Posterior cingulate gyrus (tissue), 11 donors: ENCODE measurements around the gene SUGP2.
"Not testable (repeated sequence)": the region's sequence is repeated elsewhere in the genome, so short reads cannot be mapped to it uniquely, and the experiment has no call there.

Experiments
- DNase-seq, 10 donors: peaks; one replicate each; pipeline versions ENCODE4 v3.0.0 to v3.0.0-alpha.2; 2020 to 2021; ENCODE audit warnings: mixed read lengths in 3 of 10
- intact Hi-C: fragments of 100-400 bp; cut with DNase I; formaldehyde crosslinking; loops from one replicate; pipeline ENCODE4 v1.15.1; 2023

Gene SUGP2

GRCh38 chr19:18967358-18968146 is 65.8 kb downstream of the SUGP2 start:
- intact Hi-C loops = no loop called here
- DNase-seq = peak in 1 of 10 donors; percentile 36

GRCh38 chr19:18966307-18966706 is 67.0 kb downstream of the SUGP2 start:
- intact Hi-C loops = no loop called here
- no peak for DNase-seq

- intact Hi-C loops = no loop called here
- DNase-seq = no peak
Measured at GRCh38 chr19:18964121-18964520, 69.2 kb downstream of the SUGP2 start.

- no peak for DNase-seq
- intact Hi-C loops = no loop called here
Measured at GRCh38 chr19:18961767-18962620, 71.3 kb downstream of the SUGP2 start.

- intact Hi-C loops = no loop called here
- no peak for DNase-seq
Measured at GRCh38 chr19:18960370-18960769, 72.9 kb downstream of the SUGP2 start.

- no peak for DNase-seq
- intact Hi-C loops = no loop called here
Measured at GRCh38 chr19:18955042-18955441, 78.3 kb downstream of the SUGP2 start.

- DNase-seq = no peak
- intact Hi-C loops = no loop called here
Measured at GRCh38 chr19:18954094-18954493, 79.2 kb downstream of the SUGP2 start.

- intact Hi-C loops, DNase-seq: not testable (repeated sequence)
Measured at GRCh38 chr19:18952364-18953003, 80.8 kb downstream of the SUGP2 start.

- intact Hi-C loops = no loop called here
Measured at GRCh38 chr19:18951721-18952281, 81.5 kb downstream of the SUGP2 start.

GRCh38 chr19:18949858-18950257 is 83.5 kb downstream of the SUGP2 start:
- intact Hi-C loops = no loop called here
- no peak for DNase-seq

More at GRCh38 chr19:18951721-18952281, 81.5 kb downstream of the SUGP2 start:
- no peak for DNase-seq

- no peak for DNase-seq
- intact Hi-C loops = no loop called here
Measured at GRCh38 chr19:18948976-18949356, 84.4 kb downstream of the SUGP2 start.

GRCh38 chr19:18948075-18948975 is 85.0 kb downstream of the SUGP2 start:
- intact Hi-C loops = no loop called here
- peak in 9 of 10 donors; percentile 21 to 91 (median 44) for DNase-seq

GRCh38 chr19:18946918-18947317 is 86.4 kb downstream of the SUGP2 start:
- intact Hi-C loops = no loop called here
- no peak for DNase-seq

- intact Hi-C loops = no loop called here
- no peak for DNase-seq
Measured at GRCh38 chr19:18946335-18946734, 87.0 kb downstream of the SUGP2 start.

- intact Hi-C loops = no loop called here
- no peak for DNase-seq
Measured at GRCh38 chr19:18945297-18945696, 88.0 kb downstream of the SUGP2 start.

- intact Hi-C loops = loop anchor here (5.0 kb wide), 1 partner anchor 44 kb away; no protein-coding TSS in a partner anchor
- no peak for DNase-seq
Measured at GRCh38 chr19:18943465-18943864, 89.9 kb downstream of the SUGP2 start.

- intact Hi-C loops = loop anchor here (5.0 kb wide), 1 partner anchor 45 kb away; no protein-coding TSS in a partner anchor
- DNase-seq = no peak
Measured at GRCh38 chr19:18942692-18943091, 90.6 kb downstream of the SUGP2 start.

GRCh38 chr19:18941628-18942354 is 91.5 kb downstream of the SUGP2 start:
- intact Hi-C loops = loop anchor here (5.0 kb wide), 1 partner anchor 46 kb away; no protein-coding TSS in a partner anchor
- DNase-seq = no peak
